Right cardiac atrium (tissue), 5 donors: ENCODE results near the gene GDAP1L1. TPM values are rescaled to one million over a fixed set of nuclear protein-coding genes. Genes with fewer than 3 reads are reported as not detected.
A peak's percentile ranks its signal among the peaks of the same experiment; 100 is the strongest.
"Not testable (repeated sequence)": the region's sequence is repeated elsewhere in the genome, so short reads cannot be mapped to it uniquely, and the experiment has no call there.

Experiments
- ATAC-seq, 2 donors: fragments of 200-7000 bp; cut with Tn5 transposase; one replicate each; pipeline versions ENCODE4 v1.8.0 to v1.9.1; 2020; ENCODE audit warnings: moderate library complexity in 2 of 2, mild to moderate bottlenecking in 1 of 2
- DNase-seq, 3 donors: peaks; one replicate each; pipeline ENCODE4 v3.0.0-alpha.2; 2020
- H3K27ac ChIP-seq: one replicate; pipeline ENCODE4 v1.5.1; 2013; ENCODE audit warnings: mild to moderate bottlenecking, low read length, control low read depth, moderate library complexity
- H3K27me3 ChIP-seq: one replicate; pipeline ENCODE4 v1.6.1; 2013; ENCODE audit not compliant: control insufficient read depth, insufficient read depth
- H3K4me1 ChIP-seq: one replicate; pipeline ENCODE4 v1.6.1; 2013; ENCODE audit warnings: low read length; ENCODE audit not compliant: control insufficient read depth, insufficient read depth
- H3K4me3 ChIP-seq: one replicate; pipeline ENCODE4 v1.5.1; 2013; ENCODE audit warnings: low read length, control low read depth
- H3K9me3 ChIP-seq: one replicate; pipeline ENCODE4 v1.6.1; 2013; ENCODE audit warnings: low read length; ENCODE audit not compliant: control insufficient read depth
- WGBS: extraction: QIAGEN DNeasy Blood & Tissue Kit; methylation state at CpG from one replicate; pipeline ENCODE4 v1.1.7; 2013; 5-methylcytosine and 5-hydroxymethylcytosine counted together
- intact Hi-C, 4 donors: fragments of 100-400 bp; cut with DNase I; formaldehyde crosslinking; loops; one replicate each; pipeline versions ENCODE4 v1.11.0 to v1.14.0; 2022 to 2023
- polyA plus RNA-seq: library from polyadenylated mRNA; stranded (reverse); fragments of 200-250 nt; gene quantifications from one replicate; pipeline ENCODE4 v1.2.3, GENCODE V29; 2013
- total RNA-seq, 4 donors: library from RNA; stranded (reverse); fragmentation: NEBNext Ultra II Directional; extraction: Animal tissue kit (Norgen Biotek cat#: 25700); gene quantifications; one replicate each; pipeline ENCODE4 v1.2.1, GENCODE V29; 2021
- donor health status: healthy with polysubstance abuse.
- donor health status: DM: no; HTN: yes; CAD: no.
- donor health status: DM: no; HTN: no; CAD: no.
- donor health status: DM: no; HTN: yes; CAD: no; lungs with severe emphysema.
- donor health status: DM: yes; HTN: yes; CAD: no.

Gene GDAP1L1
- total and polyA plus RNA-seq, 5 donors: 0.17 to 2.8 (median 0.68) TPM

GRCh38 chr20:44282192-44282591, 35.1 kb downstream of the GDAP1L1 start:
- WGBS: 50% methylated on average over 3 of the region's 3 CpGs
- Histone ChIP-seq H3K27ac (no peak overlapping the region), H3K9me3 (no peaks in the 10 kb centered on the region), H3K4me1 (peaks cover 2% of the 10 kb centered on the region), H3K27me3 (no peaks in the 10 kb centered on the region), H3K4me3 (no peak overlapping the region)
- intact Hi-C loops: no loop called here
- ATAC-seq (peak in 1 of 2 donors; percentile 64), DNase-seq (no peak)

- Histone ChIP-seq H3K27me3 (no peaks in the 10 kb centered on the region), H3K4me3 (no peak overlapping the region), H3K9me3 (no peaks in the 10 kb centered on the region), H3K4me1 (peaks cover 5% of the 10 kb centered on the region), H3K27ac (no peak overlapping the region)
- DNase-seq (no peak), ATAC-seq (no peak)
- intact Hi-C loops: no loop called here
- 82% methylated on average over 1 of the region's 1 CpG for WGBS
Observed at GRCh38 chr20:44284032-44284431, 36.9 kb downstream of the GDAP1L1 start.

GRCh38 chr20:44287272-44288097, 40.4 kb downstream of the GDAP1L1 start:
- Histone ChIP-seq H3K9me3 (no peaks in the 10 kb centered on the region), H3K27ac (peak overlapping the region; percentile 3), H3K4me3 (no peak overlapping the region), H3K4me1 (peaks cover 5% of the 10 kb centered on the region), H3K27me3 (no peaks in the 10 kb centered on the region)
- 47% methylated on average over 5 of the region's 5 CpGs for WGBS
- ATAC-seq (peak; percentile 66 to 70), DNase-seq (peak in 2 of 3 donors; percentile 68 to 73)
- intact Hi-C loops: no loop called here

GRCh38 chr20:44288252-44288651, 41.1 kb downstream of the GDAP1L1 start:
- peaks cover 5% of the 10 kb centered on the region for H3K4me1 ChIP-seq
- no peaks in the 10 kb centered on the region for H3K9me3 ChIP-seq
- ATAC-seq (peak; percentile 57 to 75), DNase-seq (no peak)
- intact Hi-C loops: no loop called here
- H3K27ac ChIP-seq: no peak overlapping the region
- no peak overlapping the region for H3K4me3 ChIP-seq
- 95% methylated on average over 3 of the region's 3 CpGs for WGBS
- H3K27me3 ChIP-seq: no peaks in the 10 kb centered on the region

- DNase-seq (no peak), ATAC-seq (no peak)
- Histone ChIP-seq H3K27me3 (no peaks in the 10 kb centered on the region), H3K4me1 (peaks cover 5% of the 10 kb centered on the region), H3K4me3 (no peak overlapping the region), H3K27ac (no peak overlapping the region), H3K9me3 (no peaks in the 10 kb centered on the region)
- intact Hi-C loops: no loop called here
- WGBS: 86% methylated on average over 7 of the region's 7 CpGs
Observed at GRCh38 chr20:44291754-44292153, 44.6 kb downstream of the GDAP1L1 start.

DNA sequence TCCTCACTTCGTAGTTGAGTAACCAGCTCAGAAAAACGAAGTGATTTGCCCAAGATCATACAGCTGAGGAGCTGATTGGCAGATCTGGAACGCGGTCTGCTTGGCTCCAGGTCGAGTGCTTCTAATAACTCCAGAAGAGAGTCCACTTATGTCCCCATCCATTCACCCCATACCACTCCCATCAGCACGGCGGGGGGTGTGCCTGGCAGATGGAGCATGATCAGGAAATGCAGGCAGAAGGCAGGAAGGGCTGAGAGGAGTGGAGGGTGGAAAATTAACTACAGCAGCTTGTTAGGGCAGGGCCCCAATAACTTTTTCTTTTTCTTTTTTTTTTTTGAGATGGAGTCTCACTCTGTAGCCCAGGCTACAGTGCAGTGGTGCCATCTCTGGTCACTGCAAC, 48.9 kb downstream of the GDAP1L1 start:
- Histone ChIP-seq H3K4me3 (no peak overlapping the region), H3K27ac (no peak overlapping the region), H3K27me3 (no peaks in the 10 kb centered on the region), H3K4me1 (no peaks in the 10 kb centered on the region), H3K9me3 (no peaks in the 10 kb centered on the region)
- intact Hi-C loops: no loop called here
- 61% methylated on average over 7 of the region's 7 CpGs for WGBS
- DNase-seq (peak in 2 of 3 donors; percentile 63 to 65), ATAC-seq (peak; percentile 47 to 76)

DNA sequence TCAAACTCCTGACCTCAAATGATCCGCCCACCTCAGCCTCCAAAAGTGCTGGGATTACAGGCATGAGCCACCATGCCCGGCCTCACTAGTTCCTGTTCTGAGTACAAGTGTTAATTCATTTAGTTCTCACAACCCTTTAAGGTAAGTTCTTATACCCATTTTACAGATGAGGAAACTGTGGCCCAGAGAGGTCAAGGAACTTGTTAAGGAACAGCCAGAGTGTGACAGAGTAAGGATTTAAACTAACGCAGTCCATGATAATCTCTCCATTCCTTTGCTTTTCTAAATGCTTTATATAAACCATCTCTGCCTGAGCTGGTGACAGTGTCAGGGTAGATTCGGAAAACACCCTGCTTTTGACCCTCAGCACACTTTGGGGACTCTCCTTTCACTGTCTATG, 50.6 kb downstream of the GDAP1L1 start:
- H3K27me3 ChIP-seq: no peaks in the 10 kb centered on the region
- H3K4me3 ChIP-seq: no peak overlapping the region
- DNase-seq: no peak
- H3K4me1 ChIP-seq: peaks cover 2% of the 10 kb centered on the region
- no peak for ATAC-seq
- H3K9me3 ChIP-seq: no peaks in the 10 kb centered on the region
- no peak overlapping the region for H3K27ac ChIP-seq
- intact Hi-C loops: no loop called here
- 93% methylated on average over 4 of the region's 4 CpGs for WGBS

GRCh38 chr20:44299011-44299535, 52.0 kb downstream of the GDAP1L1 start:
- H3K4me1 ChIP-seq, H3K27ac ChIP-seq, intact Hi-C loops, ATAC-seq, H3K4me3 ChIP-seq, H3K9me3 ChIP-seq, DNase-seq, H3K27me3 ChIP-seq: not testable (repeated sequence)
- 90% methylated on average over 41 of the region's 42 CpGs for WGBS

- Histone ChIP-seq H3K27me3 (no peaks in the 10 kb centered on the region), H3K4me3 (no peak overlapping the region), H3K9me3 (no peaks in the 10 kb centered on the region), H3K4me1 (peaks cover 10% of the 10 kb centered on the region), H3K27ac (peak overlapping the region; percentile 43)
- ATAC-seq (no peak), DNase-seq (no peak)
- intact Hi-C loops: no loop called here
Observed at GRCh38 chr20:44301285-44301684, 54.2 kb downstream of the GDAP1L1 start.

DNA sequence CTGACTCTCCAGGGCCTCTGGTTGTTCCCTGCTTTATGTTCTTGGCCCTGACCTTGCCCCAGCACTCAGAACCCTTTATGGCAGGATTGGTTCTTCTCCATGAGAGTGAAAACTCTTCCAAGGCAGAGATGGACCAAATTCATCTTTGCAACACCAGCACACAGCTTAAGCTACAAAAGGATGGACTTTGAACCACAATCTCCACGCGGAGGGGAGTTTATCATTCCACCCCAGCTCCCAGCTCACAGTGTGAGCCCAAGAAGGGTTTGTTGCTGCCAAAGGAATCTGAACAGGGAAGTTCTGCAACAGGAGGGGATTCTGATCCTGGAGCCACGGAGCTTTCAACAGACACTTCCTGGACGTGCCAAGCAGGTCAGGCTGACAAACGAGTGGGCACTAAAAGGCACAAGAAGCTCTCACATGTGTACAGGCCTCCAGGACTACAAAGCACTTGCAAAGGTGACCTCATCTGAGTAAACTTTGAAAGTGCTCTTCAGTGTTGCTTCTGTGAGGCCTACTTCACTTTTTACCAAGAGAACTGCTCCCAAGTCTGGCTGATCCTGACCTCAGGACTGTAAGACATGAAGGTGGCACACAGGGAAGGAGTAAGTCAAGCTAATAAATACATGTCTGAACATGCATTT, 55.0 kb downstream of the GDAP1L1 start:
- intact Hi-C loops: no loop called here
- DNase-seq (no peak), ATAC-seq (peak; percentile 38 to 58)
- WGBS: 42% methylated on average over 5 of the region's 5 CpGs
- no peaks in the 10 kb centered on the region for H3K27me3 ChIP-seq
- no peak overlapping the region for H3K4me3 ChIP-seq
- H3K4me1 ChIP-seq: peaks cover 10% of the 10 kb centered on the region
- no peaks in the 10 kb centered on the region for H3K9me3 ChIP-seq
- H3K27ac ChIP-seq: peak overlapping the region; percentile 77

- 87% methylated on average over 8 of the region's 8 CpGs for WGBS
- intact Hi-C loops: no loop called here
- ATAC-seq (no peak), DNase-seq (no peak)
- Histone ChIP-seq H3K4me3 (no peak overlapping the region), H3K27me3 (no peaks in the 10 kb centered on the region), H3K9me3 (no peaks in the 10 kb centered on the region), H3K4me1 (peaks cover 10% of the 10 kb centered on the region), H3K27ac (peak overlapping the region; percentile 26)
Observed at GRCh38 chr20:44302736-44303135, 55.6 kb downstream of the GDAP1L1 start.
